ENCODE data around the gene SDC4.

SDC4 gene

DNA sequence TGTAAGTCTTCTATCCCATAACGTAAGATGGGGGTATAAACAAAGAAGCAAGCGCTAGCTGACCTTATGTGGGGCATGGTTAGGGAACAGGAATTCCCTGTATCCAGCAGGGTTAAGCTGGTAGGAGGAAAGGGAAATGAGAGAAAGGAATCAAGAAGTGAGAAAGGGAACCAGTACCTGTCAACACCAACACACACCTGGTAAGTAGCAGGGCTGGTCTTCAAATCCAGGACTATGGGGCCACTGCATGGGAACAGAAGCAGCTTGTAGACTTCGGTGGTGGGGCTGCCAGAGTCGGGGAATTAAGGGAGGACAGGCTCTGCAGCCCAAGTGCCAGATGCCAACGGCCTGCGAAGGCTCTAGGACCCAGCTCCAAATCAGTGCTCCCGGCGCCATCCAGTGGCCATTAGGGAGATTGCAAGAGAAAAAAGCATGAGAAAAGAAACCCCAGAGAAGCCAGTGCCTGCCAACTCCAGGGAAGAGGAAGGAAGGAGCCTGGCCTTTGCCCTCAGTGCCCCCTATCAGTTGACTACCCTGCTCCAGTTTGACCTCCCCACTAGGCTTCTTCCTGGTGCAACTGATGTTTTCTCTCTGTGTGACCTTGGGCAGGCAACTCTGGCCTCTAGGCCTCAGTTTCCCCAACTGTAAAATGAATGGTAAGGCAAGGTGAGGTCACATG is 57.4 kb downstream of the SDC4 start:
- no peak overlapping the region for H3K27ac ChIP-seq
- H3K4me3 ChIP-seq = no peak overlapping the region
- TF ChIP-seq, protein P1, sequence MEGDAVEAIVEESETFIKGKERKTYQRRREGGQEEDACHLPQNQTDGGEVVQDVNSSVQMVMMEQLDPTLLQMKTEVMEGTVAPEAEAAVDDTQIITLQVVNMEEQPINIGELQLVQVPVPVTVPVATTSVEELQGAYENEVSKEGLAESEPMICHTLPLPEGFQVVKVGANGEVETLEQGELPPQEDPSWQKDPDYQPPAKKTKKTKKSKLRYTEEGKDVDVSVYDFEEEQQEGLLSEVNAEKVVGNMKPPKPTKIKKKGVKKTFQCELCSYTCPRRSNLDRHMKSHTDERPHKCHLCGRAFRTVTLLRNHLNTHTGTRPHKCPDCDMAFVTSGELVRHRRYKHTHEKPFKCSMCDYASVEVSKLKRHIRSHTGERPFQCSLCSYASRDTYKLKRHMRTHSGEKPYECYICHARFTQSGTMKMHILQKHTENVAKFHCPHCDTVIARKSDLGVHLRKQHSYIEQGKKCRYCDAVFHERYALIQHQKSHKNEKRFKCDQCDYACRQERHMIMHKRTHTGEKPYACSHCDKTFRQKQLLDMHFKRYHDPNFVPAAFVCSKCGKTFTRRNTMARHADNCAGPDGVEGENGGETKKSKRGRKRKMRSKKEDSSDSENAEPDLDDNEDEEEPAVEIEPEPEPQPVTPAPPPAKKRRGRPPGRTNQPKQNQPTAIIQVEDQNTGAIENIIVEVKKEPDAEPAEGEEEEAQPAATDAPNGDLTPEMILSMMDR (IDR thresholded peaks at IDR 0.05) = peak; percentile 44
- DNase-seq (ENCODE audit: low spot score) = peak; percentile 78

DNA sequence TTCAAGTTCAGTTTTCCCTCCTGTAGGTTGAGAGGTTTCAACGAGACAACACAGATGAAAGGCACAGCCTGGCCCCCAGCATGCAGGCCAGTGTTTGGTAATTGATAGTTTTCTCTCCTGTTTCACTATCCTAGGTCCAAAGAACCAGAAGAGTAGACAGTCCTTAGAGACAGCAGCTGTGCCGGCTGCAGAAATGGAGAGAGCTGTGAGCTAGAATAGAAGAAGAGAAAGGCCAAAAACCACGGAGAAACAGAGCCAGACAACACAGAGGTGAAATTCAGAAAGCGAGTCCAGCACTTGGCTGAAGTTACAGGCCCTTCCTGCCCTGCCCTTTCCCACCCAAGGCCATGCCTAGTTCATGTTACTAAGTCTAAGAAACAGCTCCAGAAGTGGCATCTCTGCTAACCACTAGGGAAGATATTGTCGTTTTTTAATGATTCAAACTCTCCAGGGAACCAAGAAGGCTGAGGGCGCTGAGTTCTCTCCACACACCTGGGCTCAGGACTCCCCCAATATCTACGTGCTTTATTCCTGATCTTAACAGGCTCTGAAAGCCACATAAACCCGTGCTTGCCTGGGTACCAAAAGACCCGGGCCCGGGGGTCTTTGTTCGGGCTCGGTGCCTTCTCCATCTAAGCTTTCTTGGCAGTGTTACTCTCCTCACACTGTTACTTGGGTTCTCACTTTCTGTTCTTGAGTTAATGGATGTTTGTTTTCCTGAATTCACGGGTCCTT is 58.1 kb downstream of the SDC4 start:
- Histone ChIP-seq H3K27ac (no peak overlapping the region), H3K4me3 (no peak overlapping the region)
- TF ChIP-seq, protein P1 (IDR thresholded peaks at IDR 0.05) = no peak
- DNase-seq (ENCODE audit: low spot score) = peak; percentile 58

DNA sequence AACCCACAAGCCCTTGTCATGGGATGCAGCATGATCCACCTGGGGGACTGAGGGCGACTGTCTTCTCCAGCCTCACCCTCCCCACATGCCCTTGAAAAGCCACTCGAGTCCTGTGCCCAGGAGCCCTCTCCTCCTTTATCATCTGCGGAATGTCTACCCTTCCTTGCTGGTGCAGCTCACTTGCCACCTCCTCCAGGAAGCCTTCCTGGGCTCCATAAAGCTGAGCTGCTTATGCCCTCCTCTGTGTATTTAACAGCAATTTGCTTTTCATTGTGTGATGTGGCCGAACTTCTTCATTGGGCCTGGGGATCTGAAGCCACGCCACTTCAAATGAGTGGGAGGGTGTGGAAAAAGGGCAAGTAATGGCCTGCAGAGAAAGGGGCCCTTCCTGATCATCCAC is 59.4 kb downstream of the SDC4 start:
- TF ChIP-seq, protein P1 (IDR thresholded peaks at IDR 0.05) = no peak
- DNase-seq (ENCODE audit: low spot score) = peak; percentile 5
- Histone ChIP-seq H3K4me3 (no peak overlapping the region), H3K27ac (no peak overlapping the region)

DNA sequence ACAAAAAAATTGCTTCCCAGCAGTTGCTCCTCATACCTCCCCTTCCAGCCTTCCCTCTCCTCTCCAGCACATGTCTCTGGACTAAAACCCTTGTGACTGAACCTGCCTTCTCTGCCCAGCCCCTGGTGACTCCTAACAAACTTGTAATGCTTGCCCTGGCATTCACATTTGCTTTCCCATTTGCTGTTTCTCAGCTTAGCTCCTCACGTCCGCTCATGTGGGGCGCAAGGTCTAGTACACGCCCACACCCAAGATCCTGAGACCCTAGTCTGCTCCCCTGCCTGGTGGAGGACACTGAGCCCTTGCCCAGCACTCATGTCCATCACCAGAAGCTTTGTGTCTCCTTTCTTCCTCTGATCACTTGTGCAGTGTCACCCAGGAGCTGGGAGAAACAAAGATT is 59.8 kb downstream of the SDC4 start:
- no peak overlapping the region for H3K27ac ChIP-seq
- peak; percentile 65 for DNase-seq (ENCODE audit: low spot score)
- TF ChIP-seq, protein P1 (IDR thresholded peaks at IDR 0.05) = no peak
- no peak overlapping the region for H3K4me3 ChIP-seq

DNA sequence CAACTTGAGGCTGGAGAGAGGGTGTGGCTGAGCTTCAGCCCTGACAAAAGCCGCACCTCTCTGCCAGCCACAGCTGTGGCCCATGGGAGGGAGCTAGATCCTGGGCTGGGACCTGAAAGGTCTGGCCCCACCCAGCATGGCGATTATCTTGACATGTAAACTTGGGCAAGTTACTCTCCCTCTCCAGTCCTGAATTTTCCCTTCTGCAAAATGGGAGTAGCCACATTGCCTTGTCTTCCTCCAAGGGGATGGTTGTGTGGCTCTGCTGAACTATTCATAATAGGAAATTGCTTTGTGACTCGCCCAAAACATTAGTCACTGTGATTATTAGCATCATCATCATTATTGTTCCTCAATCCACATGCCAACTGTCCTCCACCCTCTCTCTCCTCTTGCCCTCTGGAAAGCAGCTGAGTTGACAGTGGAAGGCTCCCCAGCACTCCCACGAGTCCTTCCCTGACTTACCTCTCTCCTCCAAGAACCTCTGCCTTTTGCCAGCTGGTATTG is 64.6 kb downstream of the SDC4 start:
- no peak for DNase-seq (ENCODE audit: low spot score)
- no peak overlapping the region for H3K27ac ChIP-seq
- no peak overlapping the region for H3K4me3 ChIP-seq
- TF ChIP-seq, protein P1 (IDR thresholded peaks at IDR 0.05) = no peak

DNA sequence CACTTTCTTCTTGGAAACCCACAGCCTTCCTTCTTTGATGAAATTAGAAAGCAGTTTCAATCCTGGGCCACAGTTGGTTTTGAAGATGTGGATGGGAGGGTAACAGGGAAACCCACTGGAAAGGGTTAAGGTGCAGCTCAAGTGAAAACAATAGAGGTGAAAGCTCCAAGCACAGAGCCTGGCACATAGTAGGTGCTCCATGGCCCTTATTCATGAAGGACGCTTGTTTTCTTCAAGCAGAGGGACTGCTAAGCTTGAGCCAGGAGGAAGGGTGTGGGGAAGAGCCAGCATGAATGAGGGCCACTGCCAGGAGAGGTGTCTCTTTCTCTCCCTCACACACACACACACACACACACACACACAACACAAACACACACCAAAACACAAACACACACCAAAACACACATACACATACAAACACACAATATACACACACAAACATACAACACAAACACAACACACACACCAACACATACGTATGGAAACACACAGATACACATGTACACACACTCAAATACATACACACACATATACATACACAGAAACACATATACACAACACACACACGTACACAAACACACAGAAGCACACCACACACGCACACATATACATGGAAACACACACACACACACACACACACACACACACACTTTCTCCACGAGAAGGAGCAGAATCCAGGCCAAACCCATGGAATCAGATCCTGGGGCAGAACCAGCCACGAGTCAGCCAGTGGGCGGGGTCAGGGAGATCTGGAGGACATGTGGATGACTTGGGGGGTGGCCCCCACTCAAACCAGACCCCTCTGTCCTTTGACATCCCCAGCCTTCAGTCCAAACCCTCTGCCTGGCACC is 65.3 kb downstream of the SDC4 start:
- H3K4me3 ChIP-seq = no peak overlapping the region
- no peak overlapping the region for H3K27ac ChIP-seq
- TF ChIP-seq, protein P1 (IDR thresholded peaks at IDR 0.05) = no peak
- DNase-seq (ENCODE audit: low spot score) = no peak

Data from coronary artery (tissue), 2 donors.